Tibial nerve (tissue), 4 donors: ENCODE results near the gene MGMT. TPM values are rescaled to one million over a fixed set of nuclear protein-coding genes. Genes with fewer than 3 reads are reported as not detected.

Experiments used
- DNase-seq, 2 donors: peaks; one replicate each; pipeline ENCODE4 v3.0.0-alpha.2; 2019; ENCODE audit warnings: low spot score in 2 of 2
- H3K27ac ChIP-seq, 4 donors: fragments of 200-600 bp; sonication (generic) in 3 of 4; one replicate each; pipeline ENCODE4 v1.5.1; 2017 to 2019; ENCODE audit warnings: mild to moderate bottlenecking in 1 of 4
- H3K27me3 ChIP-seq, 2 donors: fragments of 200-600 bp; sonication (generic) in 1 of 2; one replicate each; pipeline versions ENCODE4 v1.5.1 to v1.6.0; 2017 to 2019
- H3K36me3 ChIP-seq, 3 donors: fragments of 200-600 bp; sonication (generic); one replicate each; pipeline ENCODE4 v1.5.1; 2018 to 2019
- H3K4me1 ChIP-seq, 4 donors: fragments of 200-600 bp; sonication (generic) in 3 of 4; one replicate each; pipeline ENCODE4 v1.5.1; 2017 to 2019
- H3K4me3 ChIP-seq, 4 donors: fragments of 200-600 bp; sonication (generic) in 3 of 4; one replicate each; pipeline ENCODE4 v1.5.1; 2017 to 2019; ENCODE audit warnings: mild to moderate bottlenecking in 1 of 4, moderate library complexity in 1 of 4
- H3K9me3 ChIP-seq, 4 donors: fragments of 200-600 bp; sonication (generic) in 3 of 4; one replicate each; pipeline ENCODE4 v1.5.1; 2017 to 2019
- CTCF ChIP-seq, 5 experiments: fragments of 200-600 bp in 3 of 5; fragments of 450-650 bp in 2 of 5; sonication (generic) in 3 of 5; IDR thresholded peaks; one replicate each; pipeline ENCODE4 v1.5.1; 2016 to 2019; ENCODE audit warnings: antibody characterized with exemption in 5 of 5, mild to moderate bottlenecking in 3 of 5, moderate library complexity in 2 of 5
- EP300 ChIP-seq, 2 donors: sonication (generic); formaldehyde crosslinking; IDR thresholded peaks; one replicate each; pipeline ENCODE4 v1.6.1; 2017; ENCODE audit warnings: antibody characterized with exemption in 2 of 2, mild to moderate bottlenecking in 1 of 2
- POLR2A ChIP-seq, 2 donors: fragments of 450-650 bp; IDR thresholded peaks; one replicate each; pipeline ENCODE4 v1.6.1; 2017; ENCODE audit warnings: antibody characterized with exemption in 2 of 2, mild to moderate bottlenecking in 2 of 2, moderate library complexity in 2 of 2
- WGBS, 2 donors: methylation state at CpG; one replicate each; pipeline ENCODE4 v1.1.5; 2018; 5-methylcytosine and 5-hydroxymethylcytosine counted together
- total RNA-seq, 4 donors: library from RNA; depleted of rRNA; stranded (reverse); fragments of >200 nt; gene quantifications; one replicate each; pipeline ENCODE4 v1.1.0, GENCODE V29; 2016

The MGMT gene
- total RNA-seq, 4 donors from 2014 or later = 26.1 to 39.1 (median 33.7) TPM

- H3K9me3 ChIP-seq = peaks cover 0 to 9% (median 0%) of the 10 kb centered on the region in 4 donors
- no peaks in the 10 kb centered on the region for H3K27me3 ChIP-seq
- WGBS, 2 donors = 92 to 99% methylated on average over 9 to 12 of the region's 12 CpGs
- no peaks in the 10 kb centered on the region for H3K4me1 ChIP-seq
- no peaks in the 10 kb centered on the region for H3K36me3 ChIP-seq
- no peak overlapping the region for H3K4me3 ChIP-seq
- no peak for DNase-seq
- no peak overlapping the region for H3K27ac ChIP-seq
- no peak for TF ChIP-seq POLR2A (IDR thresholded peaks at IDR 0.05)
- TF ChIP-seq EP300 (IDR thresholded peaks at IDR 0.05) = no peak
- TF ChIP-seq CTCF (IDR thresholded peaks at IDR 0.05) = no peak
Observed at GRCh38 chr10:129511758-129512157, 44.7 kb downstream of the MGMT start.

GRCh38 chr10:129513312-129513711 is 46.3 kb downstream of the MGMT start:
- Histone ChIP-seq H3K9me3 (peaks cover 0 to under 1% (median 0%) of the 10 kb centered on the region in 4 donors), H3K4me1 (no peaks in the 10 kb centered on the region), H3K36me3 (no peaks in the 10 kb centered on the region), H3K27me3 (no peaks in the 10 kb centered on the region), H3K4me3 (no peak overlapping the region), H3K27ac (no peak overlapping the region)
- 68 to 78% methylated on average over 8 of the region's 8 CpGs for WGBS, 2 donors
- TF ChIP-seq EP300 (IDR thresholded peaks at IDR 0.05) (no peak), POLR2A (IDR thresholded peaks at IDR 0.05) (no peak), CTCF (IDR thresholded peaks at IDR 0.05) (no peak)
- no peak for DNase-seq

- no peaks in the 10 kb centered on the region for H3K27me3 ChIP-seq
- H3K36me3 ChIP-seq = peaks cover 0 to 5% (median 0%) of the 10 kb centered on the region in 3 donors
- no peaks in the 10 kb centered on the region for H3K4me1 ChIP-seq
- H3K4me3 ChIP-seq = no peak overlapping the region
- no peak for DNase-seq
- H3K9me3 ChIP-seq = no peaks in the 10 kb centered on the region
- no peak for TF ChIP-seq EP300 (IDR thresholded peaks at IDR 0.05)
- no peak for TF ChIP-seq POLR2A (IDR thresholded peaks at IDR 0.05)
- TF ChIP-seq CTCF (IDR thresholded peaks at IDR 0.05) = no peak
- H3K27ac ChIP-seq = no peak overlapping the region
- 83 to 85% methylated on average over 19 to 22 of the region's 22 CpGs for WGBS, 2 donors
Observed at GRCh38 chr10:129514568-129515451, 47.8 kb downstream of the MGMT start.

- Histone ChIP-seq H3K4me3 (no peak overlapping the region), H3K27me3 (no peaks in the 10 kb centered on the region), H3K27ac (no peak overlapping the region), H3K4me1 (no peaks in the 10 kb centered on the region), H3K36me3 (peaks cover 0 to 11% (median 0%) of the 10 kb centered on the region in 3 donors), H3K9me3 (no peaks in the 10 kb centered on the region)
- WGBS, 2 donors = 90 to 93% methylated on average over 24 to 26 of the region's 26 CpGs
- no peak for DNase-seq
- TF ChIP-seq POLR2A (IDR thresholded peaks at IDR 0.05) = no peak
- no peak for TF ChIP-seq CTCF (IDR thresholded peaks at IDR 0.05)
- no peak for TF ChIP-seq EP300 (IDR thresholded peaks at IDR 0.05)
Observed at GRCh38 chr10:129516846-129517679, 50.0 kb downstream of the MGMT start.

- Histone ChIP-seq H3K9me3 (no peaks in the 10 kb centered on the region), H3K27ac (no peak overlapping the region), H3K27me3 (no peaks in the 10 kb centered on the region), H3K4me3 (no peak overlapping the region), H3K36me3 (peaks cover 0 to 11% (median 0%) of the 10 kb centered on the region in 3 donors), H3K4me1 (no peaks in the 10 kb centered on the region)
- DNase-seq = no peak
- 83 to 87% methylated on average over 10 of the region's 10 CpGs for WGBS, 2 donors
- no peak for TF ChIP-seq POLR2A (IDR thresholded peaks at IDR 0.05)
- TF ChIP-seq EP300 (IDR thresholded peaks at IDR 0.05) = no peak
- TF ChIP-seq CTCF (IDR thresholded peaks at IDR 0.05) = no peak
Observed at GRCh38 chr10:129517680-129518057, 50.6 kb downstream of the MGMT start.
